Raji (cell line): Measurements from ENCODE around the gene RPS6KC1.

Experiments
- POLR2A ChIP-seq: IDR thresholded peaks from 2 replicates; pipeline ENCODE4 v1.6.1; 2011; ENCODE audit warnings: low read depth, low read length, control low read depth; ENCODE audit not compliant: insufficient read depth

RPS6KC1 gene

DNA sequence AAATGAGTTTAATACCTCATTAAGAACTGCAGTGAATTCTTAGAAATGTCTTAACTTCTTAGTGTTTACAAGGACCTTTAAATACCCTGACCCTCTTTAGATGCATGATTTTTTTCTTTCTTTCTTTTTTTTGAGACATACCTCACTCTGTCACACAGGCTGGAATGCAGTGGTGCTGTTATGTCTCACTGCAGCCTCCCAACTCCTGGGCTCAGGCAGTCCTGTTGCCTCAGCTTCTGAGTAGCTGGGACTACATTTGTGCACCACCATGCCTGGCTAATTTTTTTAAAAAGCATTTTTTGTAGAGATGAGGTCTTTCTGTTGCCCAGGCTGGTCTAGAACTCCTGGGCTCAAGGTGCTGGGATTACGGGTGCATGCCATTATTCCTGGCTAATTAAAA, 191.8 kb downstream of the RPS6KC1 start:
- no peak for TF ChIP-seq POLR2A

DNA sequence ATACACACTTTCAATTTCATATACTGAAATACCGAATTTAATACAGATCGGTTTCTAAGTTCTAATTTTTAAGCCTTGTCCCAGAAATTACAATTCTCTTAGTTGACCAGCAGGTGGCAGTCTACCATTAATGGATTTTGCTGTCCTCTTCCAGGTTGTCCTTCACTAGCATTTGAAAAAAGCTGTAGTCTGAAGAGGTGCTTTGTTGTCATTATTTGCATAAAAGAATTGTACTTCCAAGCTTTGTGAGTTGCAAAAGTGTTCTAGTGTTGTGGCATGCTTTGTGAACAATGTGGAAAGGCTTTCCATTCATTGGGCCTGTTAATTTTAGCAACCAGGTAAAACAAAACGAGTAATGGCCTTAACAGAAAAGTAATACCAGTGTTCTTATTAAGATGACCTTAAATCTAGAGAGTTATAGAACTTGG, 193.6 kb downstream of the RPS6KC1 start:
- TF ChIP-seq POLR2A: no peak

DNA sequence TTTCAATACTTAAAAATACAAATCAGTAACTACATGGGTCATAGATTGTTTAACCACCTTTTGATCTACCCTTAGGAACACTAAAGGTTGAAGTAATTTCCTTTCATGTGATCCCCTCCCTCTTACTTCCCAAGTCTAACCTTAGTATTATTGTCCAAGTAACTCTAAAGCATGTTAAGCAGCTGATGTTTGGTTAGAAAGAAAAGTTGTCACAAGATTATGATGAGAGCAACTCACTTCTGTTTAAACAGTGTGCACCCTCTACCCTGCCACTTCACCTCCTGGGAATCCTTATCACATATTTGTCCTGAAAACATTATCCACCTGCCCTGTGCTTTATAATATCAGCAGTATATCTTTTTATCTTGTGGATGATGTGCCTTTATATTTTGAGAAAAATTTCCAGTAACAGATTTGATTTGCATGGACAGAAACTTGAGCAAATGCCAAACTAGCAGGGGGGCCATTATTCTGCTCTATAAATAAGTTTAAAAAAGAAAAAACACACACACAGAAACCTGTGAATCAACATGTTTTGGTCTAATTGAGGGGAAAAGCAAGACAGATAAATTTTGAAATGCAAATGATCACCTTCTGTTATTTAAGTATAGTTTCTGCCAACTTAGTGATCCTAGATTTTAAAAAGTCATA, 194.3 kb downstream of the RPS6KC1 start:
- no peak for TF ChIP-seq POLR2A

DNA sequence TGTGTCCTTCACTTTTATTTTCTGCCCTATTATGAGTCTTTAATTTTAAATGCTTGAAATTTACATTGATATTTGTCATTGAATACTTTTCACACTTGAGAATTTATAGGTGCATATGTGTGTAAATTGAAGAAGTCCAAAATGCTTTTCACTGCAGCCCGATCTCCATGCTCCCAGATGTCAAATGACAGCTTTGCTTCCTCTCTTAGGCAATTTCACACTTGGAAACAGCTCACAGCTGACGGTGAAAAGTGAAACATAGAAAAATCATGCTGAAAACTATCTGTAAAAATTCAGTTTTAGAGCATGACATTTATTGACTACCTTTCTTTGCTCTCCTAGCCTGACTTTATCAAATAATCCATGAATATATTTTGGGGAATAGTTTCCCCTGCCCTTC, 196.0 kb downstream of the RPS6KC1 start:
- no peak for TF ChIP-seq POLR2A

DNA sequence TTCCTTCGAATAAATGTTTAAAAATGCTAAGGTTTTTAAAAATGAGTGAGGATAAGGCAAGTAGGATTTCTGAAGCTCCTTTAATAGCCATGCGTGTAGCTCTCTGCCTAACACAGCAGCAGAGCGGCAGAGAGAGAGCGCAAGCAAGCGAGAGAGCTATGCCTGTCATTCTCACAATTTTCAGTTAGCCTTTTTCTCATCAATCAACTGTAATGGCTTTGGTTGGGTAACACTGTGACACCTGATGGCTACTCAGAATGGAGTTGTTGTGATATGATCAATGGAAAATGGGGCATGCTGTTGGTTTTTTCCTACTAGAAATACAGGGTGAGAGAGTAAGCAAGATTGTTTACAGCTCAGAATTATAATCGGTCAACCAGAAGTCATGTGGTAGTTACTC, 198.4 kb downstream of the RPS6KC1 start:
- TF ChIP-seq POLR2A: no peak

DNA sequence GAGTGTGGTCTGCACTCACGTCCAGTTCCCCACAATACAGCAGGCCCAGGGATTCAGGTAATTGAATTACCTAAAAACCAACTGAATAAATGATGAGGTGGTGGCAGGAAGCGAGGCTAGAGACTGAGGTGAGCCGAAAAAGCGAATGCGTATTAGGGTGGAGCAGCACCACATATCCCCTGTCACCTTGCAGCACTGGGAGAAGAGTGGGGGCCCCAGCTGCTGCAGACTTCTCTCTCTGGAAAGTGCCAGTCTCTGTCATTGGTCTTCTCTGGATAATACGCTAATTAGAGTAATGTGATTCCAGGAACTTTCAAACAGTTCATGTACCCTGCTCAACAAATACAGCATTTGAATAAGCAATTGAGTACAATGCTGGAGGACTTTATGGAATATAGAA, 199.0 kb downstream of the RPS6KC1 start:
- no peak for TF ChIP-seq POLR2A

DNA sequence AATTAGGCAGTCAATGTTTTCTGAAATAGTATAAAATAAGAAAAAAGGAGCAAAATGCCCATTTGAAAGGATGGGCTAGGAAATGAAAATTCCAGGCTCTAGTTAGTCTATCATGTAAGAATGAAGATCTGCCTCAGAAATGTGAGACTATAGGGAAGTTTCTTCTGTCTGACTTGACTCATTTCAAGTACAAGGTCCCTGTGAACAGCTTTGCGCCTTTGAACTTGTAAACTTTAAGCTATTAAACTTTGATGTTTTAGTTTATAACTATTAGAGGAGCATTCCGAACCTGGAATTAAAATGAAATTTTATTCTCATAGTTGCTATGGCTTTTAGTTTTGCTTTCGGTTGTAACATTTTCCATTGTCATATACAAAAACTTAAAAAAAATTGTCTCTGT, 199.4 kb downstream of the RPS6KC1 start:
- TF ChIP-seq POLR2A: no peak

DNA sequence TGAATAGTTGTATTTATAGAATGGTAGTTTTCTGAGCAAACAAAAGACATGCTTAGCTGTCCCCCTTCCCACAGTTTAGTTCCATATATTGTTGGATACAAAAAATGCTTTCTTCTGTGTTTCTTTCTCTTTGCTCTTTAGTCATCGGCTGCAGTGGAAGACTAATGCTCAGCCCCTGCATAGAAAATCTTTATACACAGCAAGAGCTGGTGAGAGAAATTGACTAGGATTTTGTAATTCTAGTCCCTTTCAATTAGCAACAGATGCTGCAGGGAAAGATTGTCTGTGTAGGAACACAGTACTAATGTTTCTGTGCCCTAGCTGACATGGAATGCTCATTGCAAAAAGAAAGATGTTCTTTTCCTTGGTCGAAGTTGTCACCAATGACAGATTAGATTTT, 200.9 kb downstream of the RPS6KC1 start:
- TF ChIP-seq POLR2A: no peak

DNA sequence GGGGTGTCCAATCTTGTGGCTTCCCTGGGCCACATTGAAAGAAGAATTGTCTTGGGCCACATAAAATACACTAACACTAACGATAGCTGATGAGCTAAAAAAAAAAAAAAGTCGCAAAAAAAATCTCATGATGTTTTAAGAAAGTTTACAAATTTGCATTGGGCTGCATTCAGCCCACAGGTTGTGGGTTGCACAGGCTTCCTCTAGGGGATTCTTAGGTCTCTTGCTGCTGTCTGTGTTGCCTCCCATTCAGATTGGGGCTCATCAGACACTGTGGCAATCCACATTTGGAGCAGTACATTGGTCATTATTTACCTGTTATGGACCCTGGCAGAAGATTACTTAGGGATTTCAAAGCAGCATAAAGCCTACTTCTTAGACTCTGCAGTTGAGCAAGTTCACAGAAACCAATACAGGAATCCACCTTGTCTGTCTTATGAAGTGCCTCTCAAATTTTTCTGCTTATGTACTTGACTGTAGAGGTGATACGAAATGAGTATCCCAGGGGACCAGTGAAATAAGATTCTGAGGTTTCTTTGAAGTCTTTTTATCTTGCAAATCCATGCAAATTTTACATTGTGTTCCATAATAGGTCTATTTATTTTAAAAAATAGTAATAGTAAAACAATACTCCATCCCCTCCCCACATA, 205.5 kb downstream of the RPS6KC1 start:
- TF ChIP-seq POLR2A: no peak

DNA sequence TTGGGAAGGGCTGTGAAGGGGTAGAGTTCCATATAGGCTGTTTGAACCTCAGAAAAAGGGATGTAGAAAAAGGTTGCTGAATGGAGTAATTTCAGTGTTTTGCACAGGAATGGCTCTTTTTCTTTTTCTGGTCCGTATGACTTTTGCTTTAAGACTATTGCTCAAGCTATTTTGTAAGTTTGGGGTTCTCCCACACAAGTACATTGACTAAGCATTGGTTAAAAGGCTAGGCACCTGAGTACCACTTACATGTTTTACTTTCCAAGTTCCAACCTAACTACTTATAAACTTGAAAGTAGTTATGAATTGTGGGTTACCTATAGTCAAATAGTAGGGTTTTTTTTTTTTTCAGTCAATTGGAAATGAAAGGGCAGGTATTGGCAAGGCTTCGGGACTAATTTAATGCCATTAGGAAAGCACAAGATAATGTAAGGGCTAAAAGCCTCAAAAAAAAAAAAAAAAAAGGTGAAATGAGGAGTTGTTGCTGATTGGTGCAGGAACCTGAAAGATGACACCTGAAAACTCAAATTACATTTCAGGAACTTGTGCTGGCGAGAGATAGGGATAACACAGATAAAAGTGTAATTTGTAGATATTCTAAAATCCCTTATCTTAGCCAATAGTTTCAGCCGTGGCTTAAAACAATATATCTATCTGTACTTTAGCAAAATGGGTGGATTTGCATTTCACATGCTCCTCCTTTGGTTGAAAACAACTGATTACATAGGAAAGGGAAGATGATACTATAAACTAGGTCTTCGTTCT, 209.5 kb downstream of the RPS6KC1 start:
- no peak for TF ChIP-seq POLR2A

DNA sequence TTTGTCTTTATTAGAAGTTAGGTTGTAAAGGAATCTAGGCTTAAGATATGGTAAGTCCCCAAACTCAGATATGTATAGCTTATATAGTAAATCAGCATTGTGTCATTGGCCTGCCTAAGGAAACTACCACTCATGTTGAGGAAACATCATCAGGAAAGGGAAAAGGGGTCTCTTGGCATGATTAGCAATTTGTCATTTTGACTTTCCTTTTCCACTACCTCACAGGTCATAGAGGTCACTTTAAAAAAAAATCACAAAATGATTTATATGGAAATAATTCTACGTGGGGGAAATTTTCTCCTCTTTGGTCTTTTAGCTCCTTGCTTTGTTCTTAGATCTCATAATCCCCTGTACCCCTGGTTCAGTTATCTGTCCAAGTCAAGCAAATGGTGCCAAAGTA, 213.5 kb downstream of the RPS6KC1 start:
- no peak for TF ChIP-seq POLR2A

DNA sequence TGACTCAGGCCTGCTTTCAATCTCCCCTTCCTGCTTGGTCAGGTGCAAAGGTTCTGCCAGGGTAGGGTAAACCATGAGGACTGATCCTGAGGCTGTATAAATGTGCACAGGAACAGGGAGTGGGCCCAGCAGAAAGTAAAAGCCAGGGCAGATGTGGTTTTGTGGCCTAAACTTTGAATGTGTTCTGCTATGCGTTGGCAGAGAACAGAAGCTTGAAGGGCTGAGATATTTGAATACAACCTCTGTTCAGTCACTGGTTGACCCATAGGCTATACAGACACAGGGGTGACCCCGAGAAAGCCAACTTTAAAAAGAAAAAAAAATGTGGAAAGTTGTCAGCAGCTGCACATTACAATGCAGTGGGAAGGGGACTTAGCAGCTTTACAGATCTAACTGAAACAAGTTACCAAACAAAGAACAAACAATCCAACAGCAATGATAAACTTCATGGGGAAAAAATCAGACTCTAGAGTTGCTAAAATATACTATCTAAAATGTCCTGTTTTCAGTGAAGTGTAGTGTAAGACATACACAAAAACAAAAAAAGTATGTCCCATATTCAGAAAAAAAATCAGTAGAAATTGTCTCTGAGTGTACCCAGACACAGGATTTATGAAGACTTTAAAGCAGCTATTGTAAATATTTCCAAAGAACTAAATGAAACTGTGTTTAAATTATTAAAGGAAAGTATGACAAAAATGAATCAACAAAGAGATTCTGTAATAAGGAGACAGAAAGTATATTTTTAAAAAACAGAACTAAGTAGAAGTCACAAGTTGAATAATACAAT, 216.1 kb downstream of the RPS6KC1 start:
- TF ChIP-seq POLR2A: no peak

DNA sequence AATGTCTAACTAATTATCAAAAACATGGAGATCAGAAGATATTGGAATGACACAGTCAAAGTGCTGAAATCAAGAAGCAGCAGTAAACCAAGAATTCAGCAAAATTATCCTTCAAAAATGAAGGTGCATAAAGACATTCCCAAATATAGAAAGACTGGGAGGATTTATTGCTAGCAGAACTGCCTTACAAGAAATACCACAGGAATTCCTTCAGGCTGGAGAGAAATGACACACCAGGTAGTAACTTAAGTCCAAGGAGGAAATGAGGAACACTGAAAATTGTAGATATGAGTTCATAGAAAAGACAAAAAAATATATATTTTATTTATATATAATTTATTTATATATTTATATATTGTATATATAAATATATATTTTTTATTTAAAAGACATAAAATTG, 217.2 kb downstream of the RPS6KC1 start:
- TF ChIP-seq POLR2A: no peak

DNA sequence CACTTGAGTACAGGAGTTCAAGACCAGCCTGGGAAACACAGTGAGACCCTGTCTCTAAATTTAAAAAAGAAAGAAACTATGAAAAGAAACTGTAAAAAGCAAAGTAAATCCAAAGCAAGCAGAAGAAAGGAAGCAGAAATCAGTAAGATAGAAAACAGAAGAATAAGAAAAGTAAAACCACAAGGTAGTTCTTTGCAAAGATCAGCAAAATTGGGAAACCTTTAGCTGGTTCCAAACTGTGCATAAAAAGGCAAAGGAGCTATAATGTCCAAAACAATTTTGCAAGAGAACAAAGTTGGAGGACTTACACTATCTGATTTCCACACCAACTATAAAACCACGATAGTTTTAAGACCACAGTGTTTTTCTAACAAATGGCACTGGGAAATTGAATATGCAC, 218.8 kb downstream of the RPS6KC1 start:
- no peak for TF ChIP-seq POLR2A

DNA sequence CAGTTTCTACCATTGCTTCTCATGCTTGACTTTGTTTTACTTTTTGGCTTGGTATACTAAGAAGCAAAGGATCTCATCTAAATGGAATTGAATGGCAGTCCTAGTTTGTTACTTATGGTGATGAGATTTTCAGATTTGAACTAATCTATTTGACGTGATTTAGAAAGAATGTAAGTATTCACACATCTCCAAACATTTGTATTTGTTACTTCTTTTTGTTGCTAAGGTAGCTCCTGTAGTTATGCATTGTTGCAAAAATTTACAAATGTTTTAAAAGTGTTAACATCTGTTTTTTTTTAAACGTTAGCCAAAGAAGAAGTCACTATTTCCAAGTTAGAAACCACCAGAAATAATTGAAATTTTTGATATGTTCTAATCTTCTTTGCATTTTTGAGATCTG, 222.5 kb downstream of the RPS6KC1 start:
- no peak for TF ChIP-seq POLR2A
